Lower leg skin (tissue), 3 donors: ENCODE measurements around the gene LRRC47.

ENCODE experiments used
- POLR2A ChIP-seq, 2 donors: fragments of 450-650 bp; IDR thresholded peaks; one replicate each; pipeline ENCODE4 v1.6.1; 2016 to 2017; ENCODE audit warnings: antibody characterized with exemption in 2 of 2, mild to moderate bottlenecking in 1 of 2, moderate library complexity in 1 of 2
- TF ChIP-seq, protein P1 (sequence below), 3 donors: fragments of 450-650 bp; IDR thresholded peaks; one replicate each; pipeline ENCODE4 v1.5.1; 2016; ENCODE audit warnings: antibody characterized with exemption in 3 of 3, mild to moderate bottlenecking in 3 of 3, moderate library complexity in 2 of 3

DNA sequence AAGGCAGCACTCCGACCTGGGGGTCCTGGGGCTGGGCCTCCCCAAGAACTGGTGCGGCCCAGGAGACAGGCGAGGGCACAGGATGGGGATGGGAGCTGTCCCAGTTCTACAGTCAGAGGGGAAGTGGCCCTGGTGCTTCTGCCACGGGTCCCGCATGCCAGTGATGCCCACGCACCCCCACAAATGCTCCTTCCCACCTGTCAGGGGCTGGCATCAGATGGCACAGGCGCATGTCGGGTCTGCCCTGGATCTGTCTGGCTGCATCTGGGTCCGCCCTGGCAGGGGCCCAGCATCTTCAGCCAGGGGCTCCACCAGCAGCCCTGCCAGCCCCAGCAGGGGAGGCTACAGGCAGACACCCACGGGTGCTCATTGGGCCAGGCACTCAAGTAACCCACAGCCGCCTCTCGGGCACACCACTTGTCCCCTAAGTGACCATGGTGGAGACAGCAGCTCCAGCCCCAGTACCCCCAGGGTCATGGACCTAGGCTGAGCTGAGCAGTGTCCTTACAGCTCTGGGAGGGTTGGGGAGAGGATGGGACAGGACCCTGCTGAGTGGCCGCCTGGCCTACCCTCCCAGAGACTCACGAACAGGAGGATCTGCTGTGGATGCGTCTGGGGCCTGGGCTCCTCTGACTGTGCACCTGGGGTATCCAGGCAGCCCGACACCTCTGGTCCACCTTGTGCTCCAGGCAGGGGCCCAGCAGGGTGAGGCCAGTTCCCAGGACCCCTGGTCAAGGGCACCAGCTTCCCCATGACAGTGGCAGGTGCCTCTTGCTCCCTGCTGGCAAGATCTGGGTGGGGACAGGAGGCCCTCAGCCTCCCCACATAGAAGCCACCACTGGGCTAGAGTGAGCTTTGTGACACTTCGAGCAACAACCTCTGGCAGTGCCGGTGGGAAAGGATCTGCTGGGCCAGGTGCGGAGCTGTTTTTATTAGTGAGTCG is 18.4 kb downstream of the LRRC47 start:
- TF ChIP-seq, protein P1, sequence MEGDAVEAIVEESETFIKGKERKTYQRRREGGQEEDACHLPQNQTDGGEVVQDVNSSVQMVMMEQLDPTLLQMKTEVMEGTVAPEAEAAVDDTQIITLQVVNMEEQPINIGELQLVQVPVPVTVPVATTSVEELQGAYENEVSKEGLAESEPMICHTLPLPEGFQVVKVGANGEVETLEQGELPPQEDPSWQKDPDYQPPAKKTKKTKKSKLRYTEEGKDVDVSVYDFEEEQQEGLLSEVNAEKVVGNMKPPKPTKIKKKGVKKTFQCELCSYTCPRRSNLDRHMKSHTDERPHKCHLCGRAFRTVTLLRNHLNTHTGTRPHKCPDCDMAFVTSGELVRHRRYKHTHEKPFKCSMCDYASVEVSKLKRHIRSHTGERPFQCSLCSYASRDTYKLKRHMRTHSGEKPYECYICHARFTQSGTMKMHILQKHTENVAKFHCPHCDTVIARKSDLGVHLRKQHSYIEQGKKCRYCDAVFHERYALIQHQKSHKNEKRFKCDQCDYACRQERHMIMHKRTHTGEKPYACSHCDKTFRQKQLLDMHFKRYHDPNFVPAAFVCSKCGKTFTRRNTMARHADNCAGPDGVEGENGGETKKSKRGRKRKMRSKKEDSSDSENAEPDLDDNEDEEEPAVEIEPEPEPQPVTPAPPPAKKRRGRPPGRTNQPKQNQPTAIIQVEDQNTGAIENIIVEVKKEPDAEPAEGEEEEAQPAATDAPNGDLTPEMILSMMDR (IDR thresholded peaks at IDR 0.05), result no peak
- no peak for TF ChIP-seq POLR2A (IDR thresholded peaks at IDR 0.05)
